GM12878 (cell line): Measurements from ENCODE around the gene ATP2B1. TPM values are rescaled to one million over a fixed set of nuclear protein-coding genes. Genes with fewer than 3 reads are reported as not detected.

Source experiments
- ATAC-seq: fragments of 200-7000 bp; cut with Tn5 transposase; 3 replicates; pipeline ENCODE4 v1.9.1; 2020; ENCODE audit warnings: mild to moderate bottlenecking, moderate library complexity
- BruUV-seq: library from RNA; stranded (reverse); fragments of 400-500 nt; replicated peaks from 2 replicates; lab custom pipeline; 2021; lab: Mats Ljungman, UMichigan
- CTCF ChIA-PET: fragments of 300-600 bp; sonication (Branson Sonifier 250); formaldehyde crosslinking; extraction: SDS; loops from one replicate; lab custom pipeline; 2021; ENCODE audit warnings: inconsistent platforms; lab: Yijun Ruan, JAX
- POLR2A ChIA-PET: fragments of 350-600 bp; formaldehyde crosslinking; extraction: SDS; loops from one replicate; lab custom pipeline; 2021; ENCODE audit warnings: inconsistent platforms; lab: Charles Lee
- RAD21 ChIA-PET: fragments of 300-600 bp; sonication (Branson Sonifier 250); formaldehyde crosslinking; loops from one replicate; lab custom pipeline; 2023; ENCODE audit warnings: antibody characterized with exemption; ENCODE audit not compliant: unreplicated experiment; lab: Charles Lee
- SMC1A ChIA-PET: fragments of 300-600 bp; sonication (Branson Sonifier 250); formaldehyde crosslinking; loops from one replicate; lab custom pipeline; 2023; ENCODE audit not compliant: unreplicated experiment, uncharacterized antibody; lab: Charles Lee
- DNase-seq: peaks from one replicate; pipeline ENCODE4 v3.0.0-alpha.2; 2011; ENCODE audit warnings: low read depth, low spot score
- FAIRE-seq: peaks from 3 replicates; lab custom pipeline; 2011; peaks lifted over from hg19 to GRCh38; lab: Jason Lieb, UNC
- H2AFZ ChIP-seq: 2 replicates; pipeline ENCODE4 v1.6.0; 2011; ENCODE audit warnings: low read depth, low read length, control low read depth; ENCODE audit not compliant: control insufficient read depth
- H3K27ac ChIP-seq: 2 replicates; pipeline ENCODE4 v1.5.1; 2011; ENCODE audit warnings: control low read depth; ENCODE audit not compliant: control insufficient read depth, insufficient read depth
- H3K27me3 ChIP-seq, 2 experiments: replicated peaks in 1 of 2; 2 replicates each; pipeline versions ENCODE4 v1.6.0 to v1.6.1; 2011; ENCODE audit warnings: low read length in 1 of 2; ENCODE audit not compliant: control insufficient read depth in 2 of 2, insufficient read depth in 2 of 2
- H3K36me3 ChIP-seq, 2 experiments: 2 replicates each; pipeline ENCODE4 v1.5.1; 2011; ENCODE audit warnings: low read length in 1 of 2; ENCODE audit not compliant: control insufficient read depth in 2 of 2, insufficient read depth in 2 of 2
- H3K4me1 ChIP-seq: 2 replicates; pipeline ENCODE4 v1.6.1; 2011; ENCODE audit warnings: mild to moderate bottlenecking, low read length, moderate library complexity, mixed read lengths; ENCODE audit not compliant: control insufficient read depth, insufficient read depth
- H3K4me2 ChIP-seq: 2 replicates; pipeline ENCODE4 v1.6.0; 2011; ENCODE audit warnings: control low read depth; ENCODE audit not compliant: control insufficient read depth, insufficient read depth
- H3K4me3 ChIP-seq: fragments of 200-600 bp; sonication (generic); 2 replicates; pipeline ENCODE4 v1.5.1; 2016
- H3K79me2 ChIP-seq: 2 replicates; pipeline ENCODE4 v1.6.0; 2011; ENCODE audit warnings: low read length; ENCODE audit not compliant: control insufficient read depth, insufficient read depth
- H3K9ac ChIP-seq: 2 replicates; pipeline ENCODE4 v1.8.0; 2011; ENCODE audit warnings: low read length, control low read depth, mixed read lengths; ENCODE audit not compliant: control insufficient read depth, insufficient read depth
- H3K9me3 ChIP-seq: replicated peaks from 3 replicates; pipeline ENCODE4 v1.5.1; 2011; ENCODE audit warnings: mild to moderate bottlenecking, low read length; ENCODE audit not compliant: control insufficient read depth, insufficient read depth
- H4K20me1 ChIP-seq: 2 replicates; pipeline ENCODE4 v1.6.0; 2011; ENCODE audit not compliant: control insufficient read depth, insufficient read depth
- BMI1 ChIP-seq: fragments of 450-650 bp; IDR thresholded peaks from 2 replicates; pipeline ENCODE4 v1.6.1; 2016; ENCODE audit warnings: mild to moderate bottlenecking, moderate library complexity, borderline replicate concordance
- CREB1 ChIP-seq: IDR thresholded peaks from 2 replicates; pipeline ENCODE4 v1.6.1; 2012; ENCODE audit warnings: low read depth, mild to moderate bottlenecking, inconsistent platforms
- EGR1 ChIP-seq, 2 experiments: IDR thresholded peaks; 1 replicate in 1 of 2; 2 replicates in 1 of 2; pipeline ENCODE4 v1.6.1; 2011 to 2012; ENCODE audit warnings: low read depth in 2 of 2, low read length in 2 of 2, borderline replicate concordance in 1 of 2, mild to moderate bottlenecking in 1 of 2, moderate library complexity in 1 of 2
- TARDBP ChIP-seq: IDR thresholded peaks from 2 replicates; pipeline ENCODE4 v1.6.1; 2016; ENCODE audit warnings: borderline replicate concordance
- WGBS: methylation state at CpG from one replicate; pipeline ENCODE4 v1.1.6; 2016; ENCODE audit warnings: low lambda C conversion rate; ENCODE audit not compliant: insufficient replicate concordance, insufficient coverage; ENCODE audit errors: missing lambda C conversion rate; 5-methylcytosine and 5-hydroxymethylcytosine counted together
- in situ Hi-C: fragments of 300-500 bp; cut with MboI; formaldehyde crosslinking; loops from 9 replicates; pipeline ENCODE4 v1.14.3; 2018; ENCODE audit warnings: mixed read lengths
- intact Hi-C: fragments of 100-400 bp; cut with micrococcal nuclease; formaldehyde crosslinking; loops from one replicate; pipeline ENCODE4 v1.14.2; 2022; ENCODE audit not compliant: unreplicated experiment
- polyA plus RNA-seq, 11 experiments: library from polyadenylated mRNA; depleted of rRNA in 4 of 11; unstranded in 6 of 11; stranded (reverse) in 5 of 11; fragments of >200 nt; fragmentation: Nextera tagmentation in 4 of 11; fragmentation: Illumina TruSeq in 1 of 11; extraction: Ambion mirVana in 4 of 11; extraction: Trizol in 1 of 11; gene quantifications; 1 replicate in 1 of 11; 2 replicates in 10 of 11; pipeline versions ENCODE4 v1.2.1 to v1.2.3, GENCODE V29; 2011 to 2016; ENCODE audit warnings: inconsistent platforms in 2 of 11, missing spikeins in 2 of 11, low read depth in 1 of 11
- total RNA-seq, 4 experiments: library from RNA; depleted of rRNA in 3 of 4; stranded (reverse); fragments of >200 nt in 3 of 4; fragmentation: Illumina TruSeq in 1 of 4; extraction: Trizol in 1 of 4; gene quantifications; 2 replicates each; pipeline versions ENCODE4 v1.2.1 to v1.2.3, GENCODE V29; 2013 to 2021
- TF ChIP-seq, protein P1 (sequence below): IDR thresholded peaks from 2 replicates; pipeline ENCODE4 v1.6.1; 2011; ENCODE audit warnings: low read depth, mild to moderate bottlenecking, low read length, moderate library complexity, borderline replicate concordance; ENCODE audit errors: extremely low read depth
- TF ChIP-seq, protein P2 (sequence below): fragments of 450-650 bp; IDR thresholded peaks from 2 replicates; pipeline ENCODE4 v1.6.1; 2017; ENCODE audit warnings: low read depth, mild to moderate bottlenecking, moderate library complexity

The ATP2B1 gene
- total and polyA plus RNA-seq, 10 of the 15 experiments (the other 5 are each of a cell fraction or from before 2014, with no cell fraction given), result 15.9 to 67.8 (median 48.5) TPM

DNA sequence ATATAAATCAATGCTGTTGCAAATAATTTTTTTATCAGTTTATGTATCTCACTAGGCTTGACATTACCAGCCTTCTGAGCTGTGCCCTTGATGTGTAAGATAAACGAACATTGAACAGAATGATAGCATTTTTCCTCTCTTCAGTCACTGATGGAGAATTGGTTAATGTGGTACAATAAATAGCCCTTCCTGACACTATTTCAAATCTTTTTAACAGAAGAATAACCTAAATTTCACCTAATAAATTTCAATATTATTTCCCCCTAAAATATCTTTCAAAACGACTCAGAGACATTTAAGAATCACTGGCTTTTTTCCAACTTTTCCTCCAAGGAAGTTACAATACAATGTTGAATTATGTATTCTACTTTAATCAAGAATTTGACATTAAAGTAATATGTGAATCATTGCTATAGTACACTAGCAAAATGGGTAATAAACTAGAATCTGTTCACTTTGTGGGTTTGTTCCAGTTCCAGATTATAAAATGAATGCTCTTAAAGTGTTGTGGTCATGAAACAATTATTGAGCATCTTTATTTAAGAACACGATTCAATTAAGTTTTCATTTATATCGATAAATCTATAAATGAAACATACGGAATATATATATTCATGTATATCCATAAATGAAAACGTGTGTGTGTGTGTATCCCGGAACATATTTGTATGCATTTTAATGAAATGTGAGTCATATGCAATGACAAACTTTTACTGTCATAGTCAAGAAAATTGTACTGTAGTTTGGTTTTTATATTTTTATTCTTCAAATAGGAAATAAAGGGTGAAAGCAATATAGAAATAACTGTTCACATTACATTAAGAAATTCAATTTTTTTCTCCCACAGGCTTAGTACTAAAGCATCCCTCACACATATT is 2.5 kb upstream of the ATP2B1 start:
- H2AFZ ChIP-seq, result no peak overlapping the region
- intact Hi-C loops, result no loop called here

More for the DNA sequence above, 2.5 kb upstream of the ATP2B1 start:
- H3K4me1 ChIP-seq, result no peaks in the 10 kb centered on the region
- peak overlapping the region; percentile 95; the same call in 1 of the 2 replicates for H3K27ac ChIP-seq
- ATAC-seq (no peak), FAIRE-seq (no peak), DNase-seq (no peak)
- BruUV-seq, result no TSS peak
- peak overlapping the region; percentile 95 for H3K9ac ChIP-seq
- H3K4me3 ChIP-seq, result peak overlapping the region; percentile 91; the same call in 1 of the 2 replicates
- no peaks in the 10 kb centered on the region for H4K20me1 ChIP-seq
- POLR2A ChIA-PET, result interaction anchor here (1.1 to 3.1 kb wide), 3 partner anchors 152 to 217 kb away, joined by 3 to 18 read pairs (median 11); no protein-coding TSS in a partner anchor
- CTCF ChIA-PET, result interaction anchor here (1.4 to 2.4 kb wide), 2 partner anchors 9 to 22 kb away, joined by 4 to 6 read pairs; no protein-coding TSS in a partner anchor
- H3K9me3 ChIP-seq, result no peaks in the 10 kb centered on the region; the same call in none of the 3 replicates
- no peak for TF ChIP-seq CREB1
- TF ChIP-seq TARDBP, result no peak
- TF ChIP-seq, protein P1, sequence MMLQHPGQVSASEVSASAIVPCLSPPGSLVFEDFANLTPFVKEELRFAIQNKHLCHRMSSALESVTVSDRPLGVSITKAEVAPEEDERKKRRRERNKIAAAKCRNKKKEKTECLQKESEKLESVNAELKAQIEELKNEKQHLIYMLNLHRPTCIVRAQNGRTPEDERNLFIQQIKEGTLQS, result no peak
- TF ChIP-seq EGR1 (IDR thresholded peaks at IDR 0.05; ENCODE audit: borderline replicate concordance in 1 of 2, low read depth in 2 of 2, low read length in 2 of 2), result no peak
- TF ChIP-seq, protein P2, sequence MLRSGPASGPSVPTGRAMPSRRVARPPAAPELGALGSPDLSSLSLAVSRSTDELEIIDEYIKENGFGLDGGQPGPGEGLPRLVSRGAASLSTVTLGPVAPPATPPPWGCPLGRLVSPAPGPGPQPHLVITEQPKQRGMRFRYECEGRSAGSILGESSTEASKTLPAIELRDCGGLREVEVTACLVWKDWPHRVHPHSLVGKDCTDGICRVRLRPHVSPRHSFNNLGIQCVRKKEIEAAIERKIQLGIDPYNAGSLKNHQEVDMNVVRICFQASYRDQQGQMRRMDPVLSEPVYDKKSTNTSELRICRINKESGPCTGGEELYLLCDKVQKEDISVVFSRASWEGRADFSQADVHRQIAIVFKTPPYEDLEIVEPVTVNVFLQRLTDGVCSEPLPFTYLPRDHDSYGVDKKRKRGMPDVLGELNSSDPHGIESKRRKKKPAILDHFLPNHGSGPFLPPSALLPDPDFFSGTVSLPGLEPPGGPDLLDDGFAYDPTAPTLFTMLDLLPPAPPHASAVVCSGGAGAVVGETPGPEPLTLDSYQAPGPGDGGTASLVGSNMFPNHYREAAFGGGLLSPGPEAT, result no peak
- TF ChIP-seq BMI1, result 0 out of 2 replicates have a peak, but pooled peaks have one; percentile 32
- RAD21 ChIA-PET, result interaction anchor here (2.5 to 6.0 kb wide), 4 partner anchors 50 to 250 kb away, joined by 8 to 41 read pairs (median 26); no protein-coding TSS in a partner anchor
- SMC1A ChIA-PET, result interaction anchor here (0.6 to 1.9 kb wide), 7 partner anchors 10 to 392 kb away, joined by 3 to 6 read pairs (median 3); no protein-coding TSS in a partner anchor
- H3K4me2 ChIP-seq, result peak overlapping the region; percentile 84
- no peaks in the 10 kb centered on the region for H3K36me3 ChIP-seq
- 63% methylated on average over 7 of the region's 7 CpGs for WGBS
- in situ Hi-C loops, result no loop called here
- H3K79me2 ChIP-seq, result peaks cover 34% of the 10 kb centered on the region
- no peaks in the 10 kb centered on the region for H3K27me3 ChIP-seq
